K562 (cell line): ENCODE data around the gene BSPRY. TPM values are rescaled to one million over a fixed set of nuclear protein-coding genes. Genes with fewer than 3 reads are reported as not detected.

Experiments used
- BCL6 ChIP-seq: fragments of 250-450 bp; sonication (Bioruptor Pico); IDR thresholded peaks from 2 replicates; pipeline ENCODE4 v1.4.0; 2020
- BRD4 ChIP-seq: fragments of 200-600 bp; sonication (generic); IDR thresholded peaks from 2 replicates; pipeline ENCODE4 v1.6.1; 2017; ENCODE audit warnings: inconsistent platforms
- DDX20 ChIP-seq: fragments of 450-650 bp; IDR thresholded peaks from 2 replicates; pipeline ENCODE4 v1.6.1; 2016; ENCODE audit warnings: missing genetic modification characterization, low read depth, mild to moderate bottlenecking, missing compliant biosample characterization, moderate library complexity
- HCFC1 ChIP-seq: IDR thresholded peaks from 2 replicates; pipeline ENCODE4 v1.6.1; 2012; ENCODE audit warnings: low read depth, low read length, improper control_type of control experiment
- IRF2 ChIP-seq: sonication (generic); formaldehyde crosslinking; IDR thresholded peaks from 2 replicates; pipeline ENCODE4 v1.8.1; 2022; ENCODE audit warnings: mild to moderate bottlenecking, missing genetic modification reagents
- KAT7 ChIP-seq: sonication (generic); formaldehyde crosslinking; IDR thresholded peaks from 2 replicates; pipeline ENCODE4 v1.8.0; 2022; ENCODE audit warnings: missing genetic modification reagents, mild to moderate bottlenecking, borderline replicate concordance
- L3MBTL2 ChIP-seq: fragments of 450-650 bp; IDR thresholded peaks from 2 replicates; pipeline ENCODE4 v1.6.1; 2016; ENCODE audit warnings: mild to moderate bottlenecking, moderate library complexity
- MECOM ChIP-seq: fragments of 250-450 bp; sonication (Bioruptor Pico); IDR thresholded peaks from 2 replicates; pipeline ENCODE4 v1.8.0; 2022; ENCODE audit warnings: inconsistent platforms
- MTF1 ChIP-seq: fragments of 250-450 bp; sonication (Bioruptor Pico); IDR thresholded peaks from 2 replicates; pipeline ENCODE4 v1.9.0; 2021; ENCODE audit warnings: moderate library complexity, mild to moderate bottlenecking, inconsistent platforms, borderline replicate concordance
- NFXL1 ChIP-seq: fragments of 450-650 bp; formaldehyde crosslinking; IDR thresholded peaks from 2 replicates; pipeline ENCODE4 v1.4.0; 2021; ENCODE audit warnings: mild to moderate bottlenecking
- NR4A1 ChIP-seq, 2 experiments: fragments of 250-450 bp in 1 of 2; fragments of 450-650 bp in 1 of 2; sonication (Bioruptor Pico) in 1 of 2; IDR thresholded peaks; 2 replicates each; pipeline versions ENCODE4 v1.4.0 to v1.6.1; 2016 to 2020; ENCODE audit warnings: mild to moderate bottlenecking in 2 of 2, missing compliant biosample characterization in 1 of 2, missing genetic modification characterization in 1 of 2, moderate library complexity in 1 of 2
- POLR2H ChIP-seq: IDR thresholded peaks from 2 replicates; pipeline ENCODE4 v1.6.1; 2016; ENCODE audit warnings: missing genetic modification characterization, low read depth, mild to moderate bottlenecking, control low read depth, missing compliant biosample characterization, moderate library complexity
- PTBP1 ChIP-seq: fragments of 200-400 bp; formaldehyde crosslinking; IDR thresholded peaks from 2 replicates; pipeline ENCODE4 v1.6.1; 2017; ENCODE audit warnings: low read depth, low read length
- SRSF3 ChIP-seq: fragments of 200-400 bp; formaldehyde crosslinking; IDR thresholded peaks from 2 replicates; pipeline ENCODE4 v1.6.1; 2016; ENCODE audit warnings: mild to moderate bottlenecking, low read length, moderate library complexity; ENCODE audit not compliant: insufficient read depth
- TCFL5 ChIP-seq: fragments of 250-450 bp; sonication (Bioruptor Pico); conservative IDR thresholded peaks from 2 replicates; pipeline ENCODE4 v1.6.1; 2021; ENCODE audit warnings: mild to moderate bottlenecking, moderate library complexity, matching md5 sums
- ZNF239 ChIP-seq: fragments of 250-450 bp; sonication (Bioruptor Pico); IDR thresholded peaks from 2 replicates; pipeline ENCODE4 v1.4.0; 2020; ENCODE audit warnings: mild to moderate bottlenecking
- ZNF347 ChIP-seq: fragments of 450-650 bp; formaldehyde crosslinking; IDR thresholded peaks from 2 replicates; pipeline ENCODE4 v1.4.0; 2020; ENCODE audit warnings: low read depth, mild to moderate bottlenecking, moderate library complexity
- ZNF780A ChIP-seq: fragments of 250-450 bp; sonication (Bioruptor Pico); IDR thresholded peaks from 2 replicates; pipeline ENCODE4 v1.5.0; 2021; ENCODE audit warnings: mild to moderate bottlenecking
- polyA plus RNA-seq, 8 experiments: library from polyadenylated mRNA; depleted of rRNA in 4 of 8; stranded (reverse) in 5 of 8; unstranded in 3 of 8; fragments of >200 nt; fragmentation: Nextera tagmentation in 2 of 8; fragmentation: Illumina TruSeq in 1 of 8; extraction: Ambion mirVana in 2 of 8; extraction: Trizol in 1 of 8; gene quantifications; 2 replicates each; pipeline versions ENCODE4 v1.2.1 to v1.2.3, GENCODE V29; 2011 to 2014; ENCODE audit warnings: inconsistent platforms in 1 of 8, missing spikeins in 1 of 8
- total RNA-seq, 7 experiments: library from RNA; depleted of rRNA in 6 of 7; stranded (reverse); fragments of >200 nt in 6 of 7; fragmentation: Illumina TruSeq in 2 of 7; extraction: Trizol in 2 of 7; gene quantifications; 2 replicates each; pipeline versions ENCODE4 v1.2.1 to v1.2.3, GENCODE V29; 2011 to 2021; ENCODE audit warnings: low replicate concordance in 1 of 7
- TF ChIP-seq, protein P1 (sequence below): IDR thresholded peaks from 2 replicates; pipeline ENCODE4 v1.6.1; 2014; ENCODE audit warnings: antibody characterized with exemption
- TF ChIP-seq, protein P2 (sequence below), 2 experiments: fragments of 450-650 bp; IDR thresholded peaks; 2 replicates each; pipeline ENCODE4 v1.6.1; 2016; ENCODE audit warnings: mild to moderate bottlenecking in 2 of 2, borderline replicate concordance in 1 of 2, low read depth in 1 of 2, moderate library complexity in 1 of 2

The BSPRY gene
- total and polyA plus RNA-seq, 9 of the 15 experiments (the other 6 are each of a cell fraction or from before 2014, with no cell fraction given) = 0.07 to 0.67 (median 0.18) TPM

- TF ChIP-seq, protein P1, sequence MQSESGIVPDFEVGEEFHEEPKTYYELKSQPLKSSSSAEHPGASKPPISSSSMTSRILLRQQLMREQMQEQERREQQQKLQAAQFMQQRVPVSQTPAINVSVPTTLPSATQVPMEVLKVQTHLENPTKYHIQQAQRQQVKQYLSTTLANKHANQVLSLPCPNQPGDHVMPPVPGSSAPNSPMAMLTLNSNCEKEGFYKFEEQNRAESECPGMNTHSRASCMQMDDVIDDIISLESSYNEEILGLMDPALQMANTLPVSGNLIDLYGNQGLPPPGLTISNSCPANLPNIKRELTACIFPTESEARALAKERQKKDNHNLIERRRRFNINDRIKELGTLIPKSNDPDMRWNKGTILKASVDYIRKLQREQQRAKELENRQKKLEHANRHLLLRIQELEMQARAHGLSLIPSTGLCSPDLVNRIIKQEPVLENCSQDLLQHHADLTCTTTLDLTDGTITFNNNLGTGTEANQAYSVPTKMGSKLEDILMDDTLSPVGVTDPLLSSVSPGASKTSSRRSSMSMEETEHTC = 0 out of 2 replicates have a peak, but pooled peaks have one; percentile 32
- no peak for TF ChIP-seq BCL6 (CRISPR knock-in tag)
- TF ChIP-seq L3MBTL2 = peak; percentile 91
- no peak for TF ChIP-seq PTBP1
- TF ChIP-seq IRF2 (CRISPR knock-in tag) = no peak
- no peak for TF ChIP-seq MTF1 (CRISPR knock-in tag)
- no peak for TF ChIP-seq NR4A1 (CRISPR knock-in tag; IDR thresholded peaks at IDR 0.05)
- TF ChIP-seq NR4A1 (tag; IDR thresholded peaks at IDR 0.05) = 0 out of 2 replicates have a peak, but pooled peaks have one; percentile 24
- no peak for TF ChIP-seq KAT7 (CRISPR knock-in tag)
- TF ChIP-seq DDX20 = no peak
- TF ChIP-seq NFXL1 (CRISPR knock-in tag) = no peak
- TF ChIP-seq MECOM (CRISPR knock-in tag) = no peak
- TF ChIP-seq ZNF780A = no peak
- no peak for TF ChIP-seq TCFL5
- TF ChIP-seq, protein P2, sequence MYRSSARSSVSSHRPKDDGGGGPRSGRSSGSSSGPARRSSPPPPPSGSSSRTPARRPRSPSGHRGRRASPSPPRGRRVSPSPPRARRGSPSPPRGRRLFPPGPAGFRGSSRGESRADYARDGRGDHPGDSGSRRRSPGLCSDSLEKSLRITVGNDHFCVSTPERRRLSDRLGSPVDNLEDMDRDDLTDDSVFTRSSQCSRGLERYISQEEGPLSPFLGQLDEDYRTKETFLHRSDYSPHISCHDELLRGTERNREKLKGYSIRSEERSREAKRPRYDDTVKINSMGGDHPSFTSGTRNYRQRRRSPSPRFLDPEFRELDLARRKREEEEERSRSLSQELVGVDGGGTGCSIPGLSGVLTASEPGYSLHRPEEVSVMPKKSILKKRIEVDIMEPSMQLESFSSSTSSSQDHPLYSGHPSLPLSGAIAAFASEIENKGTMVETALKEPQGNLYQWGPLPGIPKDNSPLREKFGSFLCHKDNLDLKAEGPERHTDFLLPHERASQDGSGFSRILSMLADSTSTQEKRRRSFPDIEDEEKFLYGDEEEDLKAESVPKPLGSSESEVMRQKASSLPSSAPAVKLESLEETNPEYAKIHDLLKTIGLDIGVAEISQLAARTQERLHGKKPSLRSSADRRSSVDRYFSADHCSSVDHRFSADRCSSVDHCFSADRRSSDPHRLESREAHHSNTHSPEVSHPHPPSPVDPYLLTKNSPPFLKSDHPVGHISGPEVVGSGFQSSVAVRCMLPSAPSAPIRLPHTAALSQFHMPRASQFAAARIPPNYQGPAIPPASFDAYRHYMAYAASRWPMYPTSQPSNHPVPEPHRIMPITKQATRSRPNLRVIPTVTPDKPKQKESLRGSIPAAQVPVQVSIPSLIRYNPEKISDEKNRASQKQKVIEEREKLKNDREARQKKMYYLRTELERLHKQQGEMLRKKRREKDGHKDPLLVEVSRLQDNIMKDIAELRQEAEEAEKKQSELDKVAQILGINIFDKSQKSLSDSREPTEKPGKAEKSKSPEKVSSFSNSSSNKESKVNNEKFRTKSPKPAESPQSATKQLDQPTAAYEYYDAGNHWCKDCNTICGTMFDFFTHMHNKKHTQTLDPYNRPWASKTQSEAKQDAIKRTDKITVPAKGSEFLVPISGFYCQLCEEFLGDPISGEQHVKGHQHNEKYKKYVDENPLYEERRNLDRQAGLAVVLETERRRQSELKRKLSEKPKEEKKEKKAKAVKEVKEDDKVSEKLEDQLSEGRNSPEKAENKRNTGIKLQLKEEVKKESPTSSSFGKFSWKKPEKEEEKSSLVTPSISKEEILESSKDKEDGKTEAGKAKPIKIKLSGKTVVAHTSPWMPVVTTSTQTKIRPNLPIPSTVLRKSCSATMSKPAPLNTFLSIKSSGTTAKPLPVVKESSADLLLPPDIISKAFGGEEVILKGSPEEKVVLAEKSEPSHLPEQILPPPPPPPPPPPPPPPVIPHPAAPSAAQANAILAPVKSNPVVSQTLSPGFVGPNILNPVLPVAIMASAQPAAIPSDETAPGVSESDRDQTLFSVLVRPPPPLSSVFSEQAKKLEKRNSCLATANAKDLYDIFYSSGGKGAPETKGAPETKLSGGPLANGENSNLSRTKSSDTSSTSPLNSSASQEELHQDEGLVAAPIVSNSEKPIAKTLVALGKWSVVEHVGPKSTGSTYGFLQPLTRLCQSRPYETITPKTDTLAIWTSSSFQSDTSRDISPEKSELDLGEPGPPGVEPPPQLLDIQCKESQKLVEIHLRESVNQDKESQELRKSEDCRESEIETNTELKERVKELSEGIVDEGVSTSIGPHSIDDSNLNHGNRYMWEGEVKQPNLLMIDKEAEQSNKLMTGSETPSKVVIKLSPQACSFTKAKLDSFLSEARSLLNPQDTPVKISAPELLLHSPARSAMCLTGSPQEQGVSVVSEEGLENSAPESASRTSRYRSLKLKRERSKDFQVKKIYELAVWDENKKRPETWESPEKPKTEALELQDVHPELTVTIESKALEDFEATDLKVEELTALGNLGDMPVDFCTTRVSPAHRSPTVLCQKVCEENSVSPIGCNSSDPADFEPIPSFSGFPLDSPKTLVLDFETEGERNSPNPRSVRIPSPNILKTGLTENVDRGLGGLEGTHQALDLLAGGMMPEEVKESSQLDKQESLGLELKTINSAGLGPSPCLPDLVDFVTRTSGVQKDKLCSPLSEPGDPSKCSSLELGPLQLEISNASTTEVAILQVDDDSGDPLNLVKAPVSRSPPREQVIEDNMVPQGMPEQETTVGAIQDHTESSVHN (IDR thresholded peaks at IDR 0.05; ENCODE audit: borderline replicate concordance in 1 of 2, low read depth in 1 of 2) = peak in 1 of 2 experiments; percentile 53; a peak in 1 of 4 replicates
- no peak for TF ChIP-seq SRSF3
- TF ChIP-seq ZNF347 (CRISPR knock-in tag) = no peak
- TF ChIP-seq HCFC1 = peak; percentile 71
- no peak for TF ChIP-seq ZNF239
- TF ChIP-seq POLR2H = peak; percentile 94
- TF ChIP-seq BRD4 = 0 out of 2 replicates have a peak, but pooled peaks have one; percentile 20
Measured at GRCh38 chr9:113410207-113410864, 61.0 kb downstream of the BSPRY start, which contains the start of the genes C9orf43 and POLE3 (continued).
